Progenitor cell of endocrine pancreas (in vitro differentiated cells): Measurements from ENCODE around the gene FUT3. TPM values are rescaled to one million over a fixed set of nuclear protein-coding genes. Genes with fewer than 3 reads are reported as not detected.

ENCODE experiments used
- DNase-seq: peaks from one replicate; pipeline ENCODE4 v3.0.0; 2021; ENCODE audit warnings: low spot score; ENCODE audit not compliant: unreplicated experiment
- H3K27ac Mint-ChIP-seq: 2 replicates; pipeline ENCODE4 v1.8.0; 2021; ENCODE audit warnings: mild to moderate bottlenecking, moderate library complexity, mixed read lengths
- H3K27me3 Mint-ChIP-seq: 2 replicates; pipeline ENCODE4 v1.8.0; 2021; ENCODE audit warnings: mixed read lengths
- H3K36me3 Mint-ChIP-seq: 2 replicates; pipeline ENCODE4 v1.8.0; 2022; ENCODE audit warnings: mixed read lengths; ENCODE audit not compliant: insufficient read depth
- H3K4me1 Mint-ChIP-seq: 2 replicates; pipeline ENCODE4 v1.8.0; 2021; ENCODE audit warnings: low read depth, mixed read lengths
- H3K4me3 Mint-ChIP-seq: 2 replicates; pipeline ENCODE4 v1.8.0; 2021; ENCODE audit warnings: low read depth, mild to moderate bottlenecking, moderate library complexity, mixed read lengths
- H3K9me3 Mint-ChIP-seq: 2 replicates; pipeline ENCODE4 v1.8.0; 2021; ENCODE audit warnings: low read depth, mixed read lengths
- CTCF ChIP-seq: fragments of 200-600 bp; sonication (generic); IDR thresholded peaks from one replicate; pipeline ENCODE4 v1.5.0; 2021; ENCODE audit warnings: antibody characterized with exemption, mild to moderate bottlenecking; ENCODE audit not compliant: unreplicated experiment
- long read RNA-seq: library from polyadenylated mRNA; unstranded; transcript quantifications from one replicate; pipeline ENCODE4 v2.0.0, GENCODE V29; 2020
- total RNA-seq: library from RNA; stranded (reverse); gene quantifications from 2 replicates; pipeline ENCODE4 v1.2.1, GENCODE V29; 2021

Gene FUT3
- not detected in 2 replicates for total RNA-seq
- long read RNA-seq, partial matches to known transcripts, result 0 of 1 reads
- long read RNA-seq, other reads (novel, unspliced or antisense), result 1 of 1 reads

- H3K9me3 Mint-ChIP-seq, result no peaks in the 10 kb centered on the region
- TF ChIP-seq CTCF, result no peak
- H3K36me3 Mint-ChIP-seq, result no peaks in the 10 kb centered on the region
- H3K4me1 Mint-ChIP-seq, result no peaks in the 10 kb centered on the region
- no peak within 1 kb of the TSS for H3K4me3 Mint-ChIP-seq
- peaks cover 20% of the 10 kb centered on the region for H3K27me3 Mint-ChIP-seq
- H3K27ac Mint-ChIP-seq, result no peak within 1 kb of the TSS
- DNase-seq, result no peak
Measured at GRCh38 chr19:5851302-5851701, at the start of gene FUT3. FUT3 (minus strand) TSS chr19:5851449.

GRCh38 chr19:5900976-5901375 is 49.7 kb upstream of the FUT3 start:
- H3K4me1 Mint-ChIP-seq, result peaks cover 6% of the 10 kb centered on the region
- H3K27ac Mint-ChIP-seq, result peak overlapping the region; percentile 81
- H3K27me3 Mint-ChIP-seq, result no peaks in the 10 kb centered on the region
- DNase-seq, result no peak
- TF ChIP-seq CTCF, result no peak
- no peaks in the 10 kb centered on the region for H3K9me3 Mint-ChIP-seq
- peaks cover 2% of the 10 kb centered on the region for H3K36me3 Mint-ChIP-seq
- peak overlapping the region; percentile 25 for H3K4me3 Mint-ChIP-seq

GRCh38 chr19:5899728-5900526 is 48.7 kb upstream of the FUT3 start:
- no peak overlapping the region for H3K4me3 Mint-ChIP-seq
- no peaks in the 10 kb centered on the region for H3K9me3 Mint-ChIP-seq
- H3K27me3 Mint-ChIP-seq, result no peaks in the 10 kb centered on the region
- peaks cover 5% of the 10 kb centered on the region for H3K36me3 Mint-ChIP-seq
- H3K4me1 Mint-ChIP-seq, result peaks cover 6% of the 10 kb centered on the region
- no peak for TF ChIP-seq CTCF
- no peak for DNase-seq
- no peak overlapping the region for H3K27ac Mint-ChIP-seq

GRCh38 chr19:5897189-5897969 is 46.1 kb upstream of the FUT3 start:
- Mint-ChIP-seq H3K9me3 (no peaks in the 10 kb centered on the region), H3K4me3 (no peak overlapping the region), H3K4me1 (no peaks in the 10 kb centered on the region), H3K27ac (no peak overlapping the region), H3K27me3 (no peaks in the 10 kb centered on the region), H3K36me3 (peaks cover 5% of the 10 kb centered on the region)
- no peak for TF ChIP-seq CTCF
- no peak for DNase-seq

GRCh38 chr19:5896365-5897076 is 45.3 kb upstream of the FUT3 start:
- Mint-ChIP-seq H3K4me3 (no peak overlapping the region), H3K4me1 (no peaks in the 10 kb centered on the region), H3K27me3 (no peaks in the 10 kb centered on the region), H3K36me3 (peaks cover 5% of the 10 kb centered on the region), H3K9me3 (no peaks in the 10 kb centered on the region), H3K27ac (no peak overlapping the region)
- no peak for DNase-seq
- no peak for TF ChIP-seq CTCF
